WTC11 (cell line): ENCODE data around the gene CPXM2.

Experiments used
- CTCF ChIP-seq: fragments of 200-600 bp; IDR thresholded peaks from 2 replicates; pipeline ENCODE4 v1.8.0; 2022; ENCODE audit warnings: antibody characterized with exemption
- TF ChIP-seq, protein P1 (sequence below): sonication (generic); formaldehyde crosslinking; IDR thresholded peaks from 2 replicates; pipeline ENCODE4 v1.8.1; 2023; ENCODE audit warnings: mild to moderate bottlenecking, missing genetic modification reagents, moderate library complexity

DNA sequence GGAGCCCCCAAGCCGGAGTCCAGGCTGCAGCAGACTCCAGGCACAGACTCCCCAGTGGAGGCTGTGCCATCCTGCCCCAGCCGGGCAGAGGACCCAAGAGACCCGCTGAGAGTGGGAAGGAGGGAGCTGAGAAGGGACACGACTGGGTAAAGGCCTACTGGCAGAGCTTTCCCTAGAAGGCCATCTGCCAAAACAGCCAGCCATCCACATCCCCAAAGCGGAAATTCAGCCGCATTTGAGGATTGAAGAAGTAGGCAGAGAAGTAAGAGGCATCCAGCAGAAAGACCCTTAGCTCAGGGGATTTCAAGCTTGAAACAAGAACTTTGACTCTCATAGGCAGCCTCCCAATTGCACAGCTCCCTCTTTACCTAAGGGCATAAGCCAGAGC, 857 bp downstream of the CPXM2 start:
- no peak for TF ChIP-seq CTCF
- TF ChIP-seq, protein P1, sequence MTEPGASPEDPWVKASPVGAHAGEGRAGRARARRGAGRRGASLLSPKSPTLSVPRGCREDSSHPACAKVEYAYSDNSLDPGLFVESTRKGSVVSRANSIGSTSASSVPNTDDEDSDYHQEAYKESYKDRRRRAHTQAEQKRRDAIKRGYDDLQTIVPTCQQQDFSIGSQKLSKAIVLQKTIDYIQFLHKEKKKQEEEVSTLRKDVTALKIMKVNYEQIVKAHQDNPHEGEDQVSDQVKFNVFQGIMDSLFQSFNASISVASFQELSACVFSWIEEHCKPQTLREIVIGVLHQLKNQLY (CRISPR knock-in tag) = no peak
